ENCODE measurements around the gene BCL7B. TPM values are rescaled to one million over a fixed set of nuclear protein-coding genes. Genes with fewer than 3 reads are reported as not detected.
"Not testable (repeated sequence)": the region's sequence is repeated elsewhere in the genome, so short reads cannot be mapped to it uniquely, and the experiment has no call there.

The BCL7B gene
- total RNA-seq, 1 experiment from 2014 or later: 56.3 TPM

DNA sequence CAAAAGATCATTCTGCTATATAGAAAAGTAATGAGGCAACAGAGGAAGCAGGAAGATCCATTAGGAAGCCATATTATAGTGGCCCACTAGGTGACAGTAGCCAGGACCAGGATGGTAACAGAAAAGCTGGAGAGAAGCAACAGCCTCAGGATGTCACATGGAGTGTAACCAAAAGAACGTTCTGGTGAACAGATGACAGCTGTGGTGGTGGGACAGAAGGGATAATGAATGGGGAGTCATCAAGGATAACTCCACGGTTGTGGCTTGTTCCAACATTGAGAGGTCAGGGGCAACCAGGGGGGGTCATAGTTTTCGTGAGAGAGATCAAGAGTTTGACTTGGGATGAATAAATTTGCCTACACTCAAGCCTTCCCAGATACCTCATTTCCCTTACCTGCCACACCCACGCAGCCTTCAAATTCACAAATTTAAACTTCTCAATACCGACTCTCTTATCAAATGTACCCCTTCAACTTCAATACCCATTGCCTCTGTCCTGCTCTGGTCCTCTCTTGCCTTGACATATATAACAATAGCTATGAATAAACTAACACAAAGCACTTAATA lies 11.6 kb upstream of the BCL7B start:
- H3K4me1 ChIP-seq (ENCODE audit: insufficient read depth, low read length, poor library complexity, severe bottlenecking): no peaks in the 10 kb centered on the region
- DNase-seq (ENCODE audit: low spot score): no peak
- ChIA-PET POLR2A (ENCODE audit: low non-redundant PET) (no interaction called here), CTCF (interaction anchor here (1.4 kb wide), 1 partner anchor 38 kb away, joined by 4 read pairs; no protein-coding TSS in a partner anchor)
- TF ChIP-seq, protein P1, sequence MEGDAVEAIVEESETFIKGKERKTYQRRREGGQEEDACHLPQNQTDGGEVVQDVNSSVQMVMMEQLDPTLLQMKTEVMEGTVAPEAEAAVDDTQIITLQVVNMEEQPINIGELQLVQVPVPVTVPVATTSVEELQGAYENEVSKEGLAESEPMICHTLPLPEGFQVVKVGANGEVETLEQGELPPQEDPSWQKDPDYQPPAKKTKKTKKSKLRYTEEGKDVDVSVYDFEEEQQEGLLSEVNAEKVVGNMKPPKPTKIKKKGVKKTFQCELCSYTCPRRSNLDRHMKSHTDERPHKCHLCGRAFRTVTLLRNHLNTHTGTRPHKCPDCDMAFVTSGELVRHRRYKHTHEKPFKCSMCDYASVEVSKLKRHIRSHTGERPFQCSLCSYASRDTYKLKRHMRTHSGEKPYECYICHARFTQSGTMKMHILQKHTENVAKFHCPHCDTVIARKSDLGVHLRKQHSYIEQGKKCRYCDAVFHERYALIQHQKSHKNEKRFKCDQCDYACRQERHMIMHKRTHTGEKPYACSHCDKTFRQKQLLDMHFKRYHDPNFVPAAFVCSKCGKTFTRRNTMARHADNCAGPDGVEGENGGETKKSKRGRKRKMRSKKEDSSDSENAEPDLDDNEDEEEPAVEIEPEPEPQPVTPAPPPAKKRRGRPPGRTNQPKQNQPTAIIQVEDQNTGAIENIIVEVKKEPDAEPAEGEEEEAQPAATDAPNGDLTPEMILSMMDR (conservative IDR thresholded peaks at IDR 0.05; ENCODE audit: low read depth, low read length): no peak
- no peak for TF ChIP-seq EZH2 (IDR thresholded peaks at IDR 0.05; ENCODE audit: borderline replicate concordance, low read depth, low read length, poor library complexity, severe bottlenecking)
- no peaks in the 10 kb centered on the region for H3K27me3 ChIP-seq (replicated peaks; ENCODE audit: insufficient read depth, low read depth, low read length, poor library complexity)
- intact Hi-C loops (cut with micrococcal nuclease; ENCODE audit: unreplicated experiment): no loop called here
- H3K4me3 ChIP-seq (ENCODE audit: low read depth, low read length, poor library complexity, severe bottlenecking): no peak overlapping the region
- H3K36me3 ChIP-seq (ENCODE audit: insufficient read depth, low read length, poor library complexity, severe bottlenecking): peaks cover 53% of the 10 kb centered on the region
- no peak overlapping the region for H3K27ac ChIP-seq (ENCODE audit: low read depth, low read length, poor library complexity, severe bottlenecking)
- no TSS peak for BruUV-seq (replicated peaks)
- H3K9me3 ChIP-seq (ENCODE audit: low read depth, low read length, poor library complexity, severe bottlenecking): no peaks in the 10 kb centered on the region

DNA sequence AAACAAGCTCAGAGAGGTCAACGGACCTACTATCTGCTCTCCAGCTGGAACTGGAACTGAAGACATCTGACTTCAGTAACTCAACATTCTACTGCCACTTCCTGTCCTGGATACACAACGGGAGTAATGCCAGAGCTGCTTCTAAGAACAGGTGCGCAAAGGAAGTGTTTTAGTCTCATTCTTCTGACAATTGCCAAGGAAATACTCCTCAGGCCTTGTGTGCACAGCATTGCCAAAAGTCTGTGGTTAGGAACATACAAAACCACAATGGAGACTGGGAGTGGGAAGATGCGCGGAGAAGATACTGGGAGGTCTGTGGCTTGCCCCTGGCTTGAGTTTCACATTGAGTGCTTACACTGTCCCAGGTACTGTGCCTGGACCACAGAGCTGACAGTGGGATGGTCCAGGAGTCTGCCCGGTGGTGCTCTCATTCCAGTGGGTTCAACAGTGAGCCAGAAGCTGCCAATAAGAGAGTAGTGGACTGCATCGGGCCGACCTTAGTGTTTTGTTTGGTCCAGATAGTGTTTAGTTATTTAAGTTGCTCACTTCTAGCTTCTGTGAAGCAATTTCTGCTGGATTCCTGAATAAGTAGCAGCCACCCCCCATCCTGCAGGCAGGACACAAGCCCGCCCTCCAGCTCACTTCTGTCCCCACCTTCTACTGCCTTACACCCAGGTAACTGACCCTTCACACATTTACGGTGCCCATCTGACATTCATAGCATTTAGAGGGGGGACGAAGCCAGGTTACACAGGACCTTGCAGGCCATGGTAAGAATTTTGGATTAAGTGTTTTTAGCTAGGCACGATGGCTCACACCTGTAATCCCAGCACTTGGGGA lies 10.6 kb upstream of the BCL7B start:
- Histone ChIP-seq H3K4me1 (ENCODE audit: insufficient read depth, low read length, poor library complexity, severe bottlenecking) (no peaks in the 10 kb centered on the region), H3K27me3 (replicated peaks; ENCODE audit: insufficient read depth, low read depth, low read length, poor library complexity) (no peaks in the 10 kb centered on the region), H3K36me3 (ENCODE audit: insufficient read depth, low read length, poor library complexity, severe bottlenecking) (peaks cover 43% of the 10 kb centered on the region), H3K27ac (ENCODE audit: low read depth, low read length, poor library complexity, severe bottlenecking) (no peak overlapping the region), H3K4me3 (ENCODE audit: low read depth, low read length, poor library complexity, severe bottlenecking) (no peak overlapping the region), H3K9me3 (ENCODE audit: low read depth, low read length, poor library complexity, severe bottlenecking) (no peaks in the 10 kb centered on the region)
- ChIA-PET CTCF (interaction anchor here (0.7 to 1.4 kb wide), 2 partner anchors 39 to 170 kb away, joined by 3 to 4 read pairs; partner anchors contain the start of gene ABHD11), POLR2A (ENCODE audit: low non-redundant PET) (no interaction called here)
- TF ChIP-seq, protein P1 (conservative IDR thresholded peaks at IDR 0.05; ENCODE audit: low read depth, low read length): no peak
- no peak for TF ChIP-seq EZH2 (IDR thresholded peaks at IDR 0.05; ENCODE audit: borderline replicate concordance, low read depth, low read length, poor library complexity, severe bottlenecking)
- intact Hi-C loops (cut with micrococcal nuclease; ENCODE audit: unreplicated experiment): no loop called here
- BruUV-seq (replicated peaks): no TSS peak
- DNase-seq (ENCODE audit: low spot score): no peak

DNA sequence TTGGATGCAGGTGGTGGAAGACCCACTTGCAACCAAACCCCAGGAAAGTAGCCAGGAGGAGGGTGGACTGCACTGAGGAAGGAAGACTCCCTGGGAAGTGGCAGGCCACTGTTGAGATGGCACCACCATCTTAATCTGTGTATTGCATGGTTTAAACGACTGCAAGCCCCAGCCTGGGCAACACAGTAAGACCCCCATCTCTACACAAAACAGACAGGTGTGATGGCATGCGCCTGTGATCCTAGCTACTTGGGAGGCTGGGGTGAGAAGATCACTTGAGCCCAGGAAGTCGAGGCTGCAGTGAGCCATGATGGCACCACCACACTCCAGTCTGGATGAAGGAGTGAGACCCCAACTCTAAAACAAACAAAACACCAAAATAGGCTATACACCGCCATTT lies 9.7 kb upstream of the BCL7B start:
- Histone ChIP-seq H3K27me3 (replicated peaks; ENCODE audit: insufficient read depth, low read depth, low read length, poor library complexity) (no peaks in the 10 kb centered on the region), H3K4me3 (ENCODE audit: low read depth, low read length, poor library complexity, severe bottlenecking) (no peak overlapping the region), H3K9me3 (ENCODE audit: low read depth, low read length, poor library complexity, severe bottlenecking) (no peaks in the 10 kb centered on the region), H3K4me1 (ENCODE audit: insufficient read depth, low read length, poor library complexity, severe bottlenecking) (no peaks in the 10 kb centered on the region), H3K36me3 (ENCODE audit: insufficient read depth, low read length, poor library complexity, severe bottlenecking) (peaks cover 34% of the 10 kb centered on the region), H3K27ac (ENCODE audit: low read depth, low read length, poor library complexity, severe bottlenecking) (no peak overlapping the region)
- intact Hi-C loops (cut with micrococcal nuclease; ENCODE audit: unreplicated experiment): no loop called here
- CTCF ChIA-PET: interaction anchor here (0.7 kb wide), 1 partner anchor 171 kb away, joined by 3 read pairs; the partner anchor contains the start of gene ABHD11
- DNase-seq (ENCODE audit: low spot score): no peak
- POLR2A ChIA-PET (ENCODE audit: low non-redundant PET): no interaction called here
- TF ChIP-seq, protein P1 (conservative IDR thresholded peaks at IDR 0.05; ENCODE audit: low read depth, low read length): no peak
- no peak for TF ChIP-seq EZH2 (IDR thresholded peaks at IDR 0.05; ENCODE audit: borderline replicate concordance, low read depth, low read length, poor library complexity, severe bottlenecking)
- no TSS peak for BruUV-seq (replicated peaks)

DNA sequence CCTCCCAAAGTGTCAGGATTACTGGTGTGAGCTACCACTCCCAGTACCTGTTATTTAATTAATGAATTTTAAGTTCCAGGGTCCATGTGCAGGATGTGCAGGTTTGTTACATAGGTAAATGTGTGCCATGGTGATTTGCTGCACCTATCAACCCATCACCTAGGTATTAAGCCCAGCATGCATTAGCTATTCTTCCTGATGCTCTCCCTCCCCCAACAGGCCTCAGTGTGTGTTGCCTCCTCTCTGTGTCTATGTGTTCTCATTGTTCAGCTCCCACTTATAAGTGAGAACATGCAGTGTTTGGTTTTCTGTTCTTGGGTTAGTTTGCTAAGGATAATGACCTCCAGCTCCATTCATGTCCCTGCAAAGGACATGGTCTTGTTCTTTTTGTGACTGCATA lies 8.9 kb upstream of the BCL7B start:
- H3K9me3 ChIP-seq (ENCODE audit: low read depth, low read length, poor library complexity, severe bottlenecking); H3K4me1 ChIP-seq (ENCODE audit: insufficient read depth, low read length, poor library complexity, severe bottlenecking); H3K27me3 ChIP-seq (replicated peaks; ENCODE audit: insufficient read depth, low read depth, low read length, poor library complexity); BruUV-seq (replicated peaks); H3K27ac ChIP-seq (ENCODE audit: low read depth, low read length, poor library complexity, severe bottlenecking); POLR2A ChIA-PET (ENCODE audit: low non-redundant PET); DNase-seq (ENCODE audit: low spot score); intact Hi-C loops (cut with micrococcal nuclease; ENCODE audit: unreplicated experiment): not testable (repeated sequence)
- peaks cover 27% of the 10 kb centered on the region for H3K36me3 ChIP-seq (ENCODE audit: insufficient read depth, low read length, poor library complexity, severe bottlenecking)
- H3K4me3 ChIP-seq (ENCODE audit: low read depth, low read length, poor library complexity, severe bottlenecking): peak overlapping the region; percentile 22
- CTCF ChIA-PET: interaction anchor here (0.6 kb wide), 1 partner anchor 159 kb away, joined by 4 read pairs; no protein-coding TSS in a partner anchor

Data from A673 (cell line).